SJCRH30 (cell line): ENCODE measurements around the gene LMX1A. TPM values are rescaled to one million over a fixed set of nuclear protein-coding genes. Genes with fewer than 3 reads are reported as not detected.

Source experiments
- DNase-seq, 2 experiments: peaks; one replicate each; pipeline ENCODE4 v3.0.0-alpha.2; 2015 to 2020
- H3K27ac ChIP-seq: fragments of 250-450 bp; sonication (Bioruptor Pico); 2 replicates; pipeline ENCODE4 v1.5.1; 2020; ENCODE audit warnings: mild to moderate bottlenecking, moderate library complexity
- H3K27me3 ChIP-seq: fragments of 250-450 bp; sonication (Bioruptor Pico); 2 replicates; pipeline ENCODE4 v1.5.1; 2020; ENCODE audit warnings: mild to moderate bottlenecking, moderate library complexity
- H3K36me3 ChIP-seq: fragments of 250-450 bp; sonication (Bioruptor Pico); 2 replicates; pipeline ENCODE4 v1.5.1; 2020; ENCODE audit warnings: mild to moderate bottlenecking, moderate library complexity
- H3K4me1 ChIP-seq: fragments of 250-450 bp; sonication (Bioruptor Pico); 2 replicates; pipeline ENCODE4 v1.5.1; 2020; ENCODE audit warnings: mild to moderate bottlenecking, moderate library complexity
- H3K4me3 ChIP-seq: fragments of 250-450 bp; sonication (Bioruptor Pico); 2 replicates; pipeline ENCODE4 v1.5.1; 2020; ENCODE audit warnings: mild to moderate bottlenecking, moderate library complexity
- H3K9me3 ChIP-seq: fragments of 250-450 bp; sonication (Bioruptor Pico); replicated peaks from 2 replicates; pipeline ENCODE4 v1.5.1; 2020; ENCODE audit warnings: mild to moderate bottlenecking, moderate library complexity
- total RNA-seq: library from RNA; depleted of rRNA; stranded (reverse); fragments of >200 nt; shearing (Covaris generic); gene quantifications from 2 replicates; pipeline ENCODE4 v1.2.3, GENCODE V29; 2014; rRNA removed

LMX1A gene
- not detected in 2 replicates for total RNA-seq

GRCh38 chr1:165355977-165356811 lies at the start of gene LMX1A:
TSS of gene LMX1A (minus strand) at chr1:165356715. CDS start at chr1:165355559, 1,156 bp downstream.
- DNase-seq, result no peak
- H3K27ac ChIP-seq, result no peak within 1 kb of the TSS
- no peaks in the 10 kb centered on the region for H3K27me3 ChIP-seq
- no peaks in the 10 kb centered on the region for H3K36me3 ChIP-seq
- no peaks in the 10 kb centered on the region for H3K9me3 ChIP-seq
- H3K4me3 ChIP-seq, result no peak within 1 kb of the TSS
- H3K4me1 ChIP-seq, result no peaks in the 10 kb centered on the region

- no peak overlapping the region for H3K4me3 ChIP-seq
- peak; percentile 15 to 55 for DNase-seq
- H3K4me1 ChIP-seq, result no peaks in the 10 kb centered on the region
- no peak overlapping the region for H3K27ac ChIP-seq
- no peaks in the 10 kb centered on the region for H3K36me3 ChIP-seq
- H3K27me3 ChIP-seq, result no peaks in the 10 kb centered on the region
- no peaks in the 10 kb centered on the region for H3K9me3 ChIP-seq
Measured at GRCh38 chr1:165403835-165404482, 47.4 kb upstream of the LMX1A start.

GRCh38 chr1:165402517-165403111 lies 46.1 kb upstream of the LMX1A start:
- Histone ChIP-seq H3K27ac (no peak overlapping the region), H3K9me3 (no peaks in the 10 kb centered on the region), H3K27me3 (no peaks in the 10 kb centered on the region), H3K4me1 (no peaks in the 10 kb centered on the region), H3K36me3 (no peaks in the 10 kb centered on the region), H3K4me3 (no peak overlapping the region)
- no peak for DNase-seq

GRCh38 chr1:165397944-165398343 lies 41.4 kb upstream of the LMX1A start:
- H3K27ac ChIP-seq, result no peak overlapping the region
- no peaks in the 10 kb centered on the region for H3K9me3 ChIP-seq
- H3K27me3 ChIP-seq, result no peaks in the 10 kb centered on the region
- H3K36me3 ChIP-seq, result no peaks in the 10 kb centered on the region
- no peak for DNase-seq
- H3K4me1 ChIP-seq, result peaks cover 25% of the 10 kb centered on the region
- H3K4me3 ChIP-seq, result no peak overlapping the region

- no peaks in the 10 kb centered on the region for H3K27me3 ChIP-seq
Measured at GRCh38 chr1:165395901-165396300, 39.4 kb upstream of the LMX1A start.

GRCh38 chr1:165395478-165395877 lies 39.0 kb upstream of the LMX1A start:
- Histone ChIP-seq H3K27me3 (no peaks in the 10 kb centered on the region), H3K4me1 (peaks cover 25% of the 10 kb centered on the region), H3K9me3 (no peaks in the 10 kb centered on the region), H3K4me3 (no peak overlapping the region), H3K36me3 (no peaks in the 10 kb centered on the region), H3K27ac (peak overlapping the region; percentile 74)
- DNase-seq, result peak; percentile 77 to 89

More at GRCh38 chr1:165395901-165396300, 39.4 kb upstream of the LMX1A start:
- H3K4me1 ChIP-seq, result peaks cover 25% of the 10 kb centered on the region
- H3K36me3 ChIP-seq, result no peaks in the 10 kb centered on the region
- H3K4me3 ChIP-seq, result no peak overlapping the region
- H3K27ac ChIP-seq, result peak overlapping the region; percentile 74
- peak in 1 of 2 experiments; percentile 58 for DNase-seq
- H3K9me3 ChIP-seq, result no peaks in the 10 kb centered on the region

- DNase-seq, result peak; percentile 92 to 96
- peaks cover 29% of the 10 kb centered on the region for H3K4me1 ChIP-seq
- H3K27me3 ChIP-seq, result no peaks in the 10 kb centered on the region
- peak overlapping the region; percentile 48 for H3K4me3 ChIP-seq
- peak overlapping the region; percentile 33 for H3K27ac ChIP-seq
- H3K36me3 ChIP-seq, result no peaks in the 10 kb centered on the region
- H3K9me3 ChIP-seq, result no peaks in the 10 kb centered on the region
Measured at GRCh38 chr1:165392634-165393571, 36.4 kb upstream of the LMX1A start.

- Histone ChIP-seq H3K9me3 (no peaks in the 10 kb centered on the region), H3K27me3 (no peaks in the 10 kb centered on the region), H3K27ac (no peak overlapping the region), H3K4me1 (peaks cover 9% of the 10 kb centered on the region), H3K4me3 (no peak overlapping the region), H3K36me3 (no peaks in the 10 kb centered on the region)
- DNase-seq, result no peak
Measured at GRCh38 chr1:165389609-165390008, 33.1 kb upstream of the LMX1A start.

- H3K27ac ChIP-seq, result no peak overlapping the region
- no peak overlapping the region for H3K4me3 ChIP-seq
- DNase-seq, result peak in 1 of 2 experiments; percentile 7
- no peaks in the 10 kb centered on the region for H3K27me3 ChIP-seq
- H3K9me3 ChIP-seq, result no peaks in the 10 kb centered on the region
- H3K36me3 ChIP-seq, result no peaks in the 10 kb centered on the region
- peaks cover 4% of the 10 kb centered on the region; the same call in 1 of the 2 replicates for H3K4me1 ChIP-seq
Measured at GRCh38 chr1:165387961-165388360, 31.4 kb upstream of the LMX1A start.

GRCh38 chr1:165387505-165387904 lies 31.0 kb upstream of the LMX1A start:
- H3K9me3 ChIP-seq, result no peaks in the 10 kb centered on the region
- no peak for DNase-seq
- peaks cover 4% of the 10 kb centered on the region; the same call in 1 of the 2 replicates for H3K4me1 ChIP-seq
- no peaks in the 10 kb centered on the region for H3K27me3 ChIP-seq
- no peaks in the 10 kb centered on the region for H3K36me3 ChIP-seq
- H3K4me3 ChIP-seq, result no peak overlapping the region
- H3K27ac ChIP-seq, result no peak overlapping the region

- no peaks in the 10 kb centered on the region for H3K9me3 ChIP-seq
- H3K27ac ChIP-seq, result no peak overlapping the region
- H3K36me3 ChIP-seq, result no peaks in the 10 kb centered on the region
- peaks cover 4% of the 10 kb centered on the region; the same call in 1 of the 2 replicates for H3K4me1 ChIP-seq
- peaks cover 4% of the 10 kb centered on the region for H3K27me3 ChIP-seq
- no peak for DNase-seq
- H3K4me3 ChIP-seq, result no peak overlapping the region
Measured at GRCh38 chr1:165383599-165384405, 27.3 kb upstream of the LMX1A start.

GRCh38 chr1:165383067-165383466 lies 26.6 kb upstream of the LMX1A start:
- H3K9me3 ChIP-seq, result no peaks in the 10 kb centered on the region
- H3K27ac ChIP-seq, result no peak overlapping the region
- H3K27me3 ChIP-seq, result peaks cover 4% of the 10 kb centered on the region
- H3K36me3 ChIP-seq, result no peaks in the 10 kb centered on the region
- no peak for DNase-seq
- H3K4me1 ChIP-seq, result no peaks in the 10 kb centered on the region
- no peak overlapping the region for H3K4me3 ChIP-seq

GRCh38 chr1:165381745-165382505 lies 25.4 kb upstream of the LMX1A start:
- H3K27me3 ChIP-seq, result peaks cover 4% of the 10 kb centered on the region
- H3K27ac ChIP-seq, result no peak overlapping the region
- H3K4me3 ChIP-seq, result no peak overlapping the region
- no peak for DNase-seq
- H3K4me1 ChIP-seq, result no peaks in the 10 kb centered on the region
- no peaks in the 10 kb centered on the region for H3K9me3 ChIP-seq
- H3K36me3 ChIP-seq, result no peaks in the 10 kb centered on the region
